Tongue (tissue), 2 donors: ENCODE results near the gene RESP18. TPM values are rescaled to one million over a fixed set of nuclear protein-coding genes. Genes with fewer than 3 reads are reported as not detected.
"Not testable (repeated sequence)": the region's sequence is repeated elsewhere in the genome, so short reads cannot be mapped to it uniquely, and the experiment has no call there.

Experiments used
- DNase-seq: peaks from one replicate; pipeline ENCODE4 v3.0.0-alpha.2; 2015
- total RNA-seq: library from RNA; depleted of rRNA; stranded (reverse); fragments of >200 nt; gene quantifications from one replicate; pipeline ENCODE4 v1.2.3, GENCODE V29; 2014

The RESP18 gene
- total RNA-seq, 1 donor from 2014 or later, result not detected

GRCh38 chr2:219291394-219291793 is 41.1 kb downstream of the RESP18 start:
- DNase-seq, result no peak

GRCh38 chr2:219290381-219291171 is 42.0 kb downstream of the RESP18 start:
- no peak for DNase-seq

GRCh38 chr2:219289537-219290361 is 42.8 kb downstream of the RESP18 start:
- peak; percentile 93 for DNase-seq

- no peak for DNase-seq
Observed at GRCh38 chr2:219289195-219289536, 43.4 kb downstream of the RESP18 start.

- no peak for DNase-seq
Observed at GRCh38 chr2:219287580-219288265, 44.8 kb downstream of the RESP18 start.

GRCh38 chr2:219287116-219287440 is 45.5 kb downstream of the RESP18 start:
- DNase-seq, result not testable (repeated sequence)

- no peak for DNase-seq
Observed at GRCh38 chr2:219286436-219287115, 46.0 kb downstream of the RESP18 start.

GRCh38 chr2:219285894-219286425 is 46.6 kb downstream of the RESP18 start:
- peak; percentile 83 for DNase-seq

- no peak for DNase-seq
Observed at GRCh38 chr2:219285373-219285735, 47.2 kb downstream of the RESP18 start.

- no peak for DNase-seq
Observed at GRCh38 chr2:219284501-219285372, 47.8 kb downstream of the RESP18 start.

GRCh38 chr2:219282943-219283581 is 49.5 kb downstream of the RESP18 start:
- DNase-seq, result no peak

- DNase-seq, result no peak
Observed at GRCh38 chr2:219282375-219282774, 50.2 kb downstream of the RESP18 start.

- no peak for DNase-seq
Observed at GRCh38 chr2:219281588-219281987, 51.0 kb downstream of the RESP18 start.

- DNase-seq, result no peak
Observed at GRCh38 chr2:219280651-219281050, 51.9 kb downstream of the RESP18 start.

- no peak for DNase-seq
Observed at GRCh38 chr2:219279916-219280516, 52.5 kb downstream of the RESP18 start.

GRCh38 chr2:219279151-219279915 is 53.2 kb downstream of the RESP18 start, which contains the start of gene DNAJB2:
Gene DNAJB2 (plus strand): TSS chr2:219279366. CDS start chr2:219279834, 468 bp downstream.
- DNase-seq, result peak; percentile 99

GRCh38 chr2:219278655-219279150 is 53.8 kb downstream of the RESP18 start:
- no peak for DNase-seq

- DNase-seq, result peak; percentile 91
Observed at GRCh38 chr2:219277703-219278654, 54.6 kb downstream of the RESP18 start.
